Mesothelial cell of epicardium (in vitro differentiated cells): ENCODE results near the gene ANO10. TPM values are rescaled to one million over a fixed set of nuclear protein-coding genes. Genes with fewer than 3 reads are reported as not detected.

ENCODE experiments used
- DNase-seq, 2 experiments: peaks; one replicate each; pipeline ENCODE4 v3.0.0; 2021; ENCODE audit warnings: low spot score in 2 of 2; ENCODE audit not compliant: unreplicated experiment in 2 of 2
- H3K27ac Mint-ChIP-seq: 2 replicates; pipeline ENCODE4 v1.8.0; 2021; ENCODE audit warnings: mixed read lengths
- H3K27me3 Mint-ChIP-seq: 2 replicates; pipeline ENCODE4 v1.8.0; 2021; ENCODE audit warnings: low read depth, mixed read lengths
- H3K36me3 Mint-ChIP-seq: 2 replicates; pipeline ENCODE4 v1.8.0; 2021; ENCODE audit warnings: mixed read lengths
- H3K4me1 Mint-ChIP-seq: 2 replicates; pipeline ENCODE4 v1.8.0; 2021; ENCODE audit warnings: mixed read lengths
- H3K4me3 Mint-ChIP-seq: 2 replicates; pipeline ENCODE4 v1.8.0; 2021; ENCODE audit warnings: mild to moderate bottlenecking, moderate library complexity, mixed read lengths
- H3K9me3 Mint-ChIP-seq: 2 replicates; pipeline ENCODE4 v1.8.0; 2021; ENCODE audit warnings: mixed read lengths
- total RNA-seq: library from RNA; stranded (reverse); gene quantifications from 3 replicates; pipeline ENCODE4 v1.2.1, GENCODE V29; 2021
- TF ChIP-seq, protein P1 (sequence below): fragments of 200-600 bp; sonication (generic); IDR thresholded peaks from one replicate; pipeline ENCODE4 v1.5.0; 2021; ENCODE audit warnings: antibody characterized with exemption; ENCODE audit not compliant: unreplicated experiment

Gene ANO10
- total RNA-seq, 1 donor from 2014 or later = 29.8 TPM

DNA sequence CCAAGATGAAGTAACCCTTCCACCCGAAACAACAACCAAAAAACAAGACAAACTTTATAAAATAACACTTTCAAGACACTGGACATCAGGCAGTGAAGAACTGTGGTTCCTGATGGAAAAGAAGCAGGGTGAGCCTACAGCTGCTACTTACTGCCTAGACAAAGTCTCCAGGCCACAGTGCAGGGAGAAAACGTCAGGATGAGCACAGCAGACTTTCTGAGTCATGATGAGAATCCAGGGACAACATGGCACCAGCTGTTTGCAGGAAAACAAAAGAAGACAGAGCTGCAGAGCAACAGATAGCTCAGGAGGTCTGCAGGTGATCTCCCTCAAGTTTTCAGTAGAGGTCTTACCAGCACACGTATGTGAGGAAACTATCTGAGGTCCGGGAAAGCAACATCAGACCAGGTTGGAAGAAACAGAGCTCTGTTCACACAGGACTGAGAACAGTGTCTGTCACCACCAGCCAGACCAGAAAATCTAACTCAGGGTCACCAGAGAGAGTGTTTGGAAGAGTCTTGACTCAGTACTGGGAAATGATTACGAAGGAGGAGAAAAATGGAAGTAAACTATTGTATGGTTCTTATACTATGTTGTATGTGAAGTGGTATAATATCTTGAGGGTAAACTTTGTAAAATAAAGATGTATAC is 108.9 kb downstream of the ANO10 start:
- H3K27ac Mint-ChIP-seq = no peak overlapping the region
- no peak for DNase-seq
- H3K36me3 Mint-ChIP-seq = peaks cover 8% of the 10 kb centered on the region
- no peak overlapping the region for H3K4me3 Mint-ChIP-seq
- peaks cover under 1% of the 10 kb centered on the region for H3K9me3 Mint-ChIP-seq
- H3K27me3 Mint-ChIP-seq = no peaks in the 10 kb centered on the region
- TF ChIP-seq, protein P1, sequence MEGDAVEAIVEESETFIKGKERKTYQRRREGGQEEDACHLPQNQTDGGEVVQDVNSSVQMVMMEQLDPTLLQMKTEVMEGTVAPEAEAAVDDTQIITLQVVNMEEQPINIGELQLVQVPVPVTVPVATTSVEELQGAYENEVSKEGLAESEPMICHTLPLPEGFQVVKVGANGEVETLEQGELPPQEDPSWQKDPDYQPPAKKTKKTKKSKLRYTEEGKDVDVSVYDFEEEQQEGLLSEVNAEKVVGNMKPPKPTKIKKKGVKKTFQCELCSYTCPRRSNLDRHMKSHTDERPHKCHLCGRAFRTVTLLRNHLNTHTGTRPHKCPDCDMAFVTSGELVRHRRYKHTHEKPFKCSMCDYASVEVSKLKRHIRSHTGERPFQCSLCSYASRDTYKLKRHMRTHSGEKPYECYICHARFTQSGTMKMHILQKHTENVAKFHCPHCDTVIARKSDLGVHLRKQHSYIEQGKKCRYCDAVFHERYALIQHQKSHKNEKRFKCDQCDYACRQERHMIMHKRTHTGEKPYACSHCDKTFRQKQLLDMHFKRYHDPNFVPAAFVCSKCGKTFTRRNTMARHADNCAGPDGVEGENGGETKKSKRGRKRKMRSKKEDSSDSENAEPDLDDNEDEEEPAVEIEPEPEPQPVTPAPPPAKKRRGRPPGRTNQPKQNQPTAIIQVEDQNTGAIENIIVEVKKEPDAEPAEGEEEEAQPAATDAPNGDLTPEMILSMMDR = no peak
- H3K4me1 Mint-ChIP-seq = peaks cover 2% of the 10 kb centered on the region

GRCh38 chr3:43506644-43507043 is 115.2 kb downstream of the ANO10 start:
- peaks cover 3% of the 10 kb centered on the region for H3K36me3 Mint-ChIP-seq
- no peaks in the 10 kb centered on the region for H3K27me3 Mint-ChIP-seq
- no peaks in the 10 kb centered on the region for H3K9me3 Mint-ChIP-seq
- no peak overlapping the region for H3K4me3 Mint-ChIP-seq
- TF ChIP-seq, protein P1 = no peak
- H3K27ac Mint-ChIP-seq = no peak overlapping the region
- peaks cover 2% of the 10 kb centered on the region for H3K4me1 Mint-ChIP-seq
- no peak for DNase-seq

DNA sequence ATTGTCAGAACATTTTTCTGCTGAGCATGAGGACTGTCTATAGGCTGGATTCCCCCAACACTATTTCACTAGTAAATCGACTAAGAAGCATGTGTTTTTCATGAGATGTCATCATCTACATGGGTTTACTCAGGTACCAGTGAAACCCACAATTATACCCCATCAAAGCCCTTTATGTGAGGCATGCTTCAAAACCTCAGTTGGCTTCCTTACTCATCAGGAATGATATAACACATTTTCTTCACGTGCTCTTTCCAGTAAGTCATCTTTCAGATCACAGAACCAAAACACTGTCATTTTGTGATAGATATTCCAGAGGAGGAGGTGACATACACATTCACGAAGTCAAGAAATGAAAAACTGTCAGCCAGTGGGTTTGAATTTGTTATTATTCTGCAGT is 116.5 kb downstream of the ANO10 start:
- Mint-ChIP-seq H3K27ac (no peak overlapping the region), H3K36me3 (peaks cover 3% of the 10 kb centered on the region), H3K9me3 (no peaks in the 10 kb centered on the region), H3K4me1 (peaks cover 2% of the 10 kb centered on the region), H3K27me3 (no peaks in the 10 kb centered on the region), H3K4me3 (no peak overlapping the region)
- TF ChIP-seq, protein P1 = no peak
- DNase-seq = no peak

DNA sequence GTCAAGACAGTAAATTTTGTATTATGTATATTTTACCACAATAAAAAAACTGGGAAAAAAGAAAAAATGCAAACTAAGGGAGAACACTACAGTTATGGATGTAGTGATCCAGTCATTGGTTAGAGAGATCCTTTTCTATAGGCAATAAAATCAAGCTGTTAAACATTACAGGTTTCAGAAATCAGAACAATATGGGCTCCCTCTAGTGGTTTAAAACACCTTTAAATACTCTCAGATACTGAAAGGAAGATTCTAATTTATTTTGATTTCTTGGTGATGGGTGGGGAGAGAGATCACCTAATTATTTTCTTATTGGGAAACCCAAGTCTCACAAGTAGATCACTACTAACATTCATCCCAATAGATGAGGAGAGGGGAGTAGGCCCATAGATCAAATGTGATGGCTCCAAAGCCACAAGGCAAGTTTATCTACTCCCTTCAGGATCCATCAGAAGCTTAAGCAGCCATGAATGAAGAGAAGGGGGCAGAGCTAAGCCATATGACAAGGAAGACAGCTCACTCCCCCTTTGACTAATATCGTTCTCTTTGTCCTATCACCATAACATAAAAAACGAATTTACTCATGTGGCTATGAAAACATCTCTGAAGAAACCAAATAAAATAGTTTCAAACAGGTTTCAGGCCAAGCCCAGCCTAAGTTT is 118.6 kb downstream of the ANO10 start:
- Mint-ChIP-seq H3K4me3 (no peak overlapping the region), H3K4me1 (peaks cover 2% of the 10 kb centered on the region), H3K27ac (no peak overlapping the region), H3K9me3 (no peaks in the 10 kb centered on the region), H3K27me3 (no peaks in the 10 kb centered on the region), H3K36me3 (no peaks in the 10 kb centered on the region)
- no peak for DNase-seq
- TF ChIP-seq, protein P1 = peak; percentile 41

- Mint-ChIP-seq H3K27ac (no peak overlapping the region), H3K4me3 (no peak overlapping the region), H3K9me3 (no peaks in the 10 kb centered on the region), H3K36me3 (no peaks in the 10 kb centered on the region), H3K4me1 (peaks cover 2% of the 10 kb centered on the region), H3K27me3 (no peaks in the 10 kb centered on the region)
- TF ChIP-seq, protein P1 = no peak
- DNase-seq = no peak
Observed at GRCh38 chr3:43499256-43499655, 122.6 kb downstream of the ANO10 start.
